Activated CD8-positive, alpha-beta T cell treated with anti-CD3 and anti-CD28 coated beads for 36 hours (primary cell): ENCODE data around the gene ARHGEF16. TPM values are rescaled to one million over a fixed set of nuclear protein-coding genes. Genes with fewer than 3 reads are reported as not detected.

ENCODE experiments used
- ATAC-seq: fragments of 200-7000 bp; cut with Tn5 transposase; one replicate; pipeline ENCODE4 v1.10.0; 2021; ENCODE audit warnings: mild to moderate bottlenecking, moderate library complexity
- CTCF ChIA-PET: fragments of 350-600 bp; sonication (Branson Sonifier 250); formaldehyde crosslinking; loops from one replicate; lab custom pipeline; 2021; ENCODE audit warnings: antibody characterized with exemption; lab: Charles Lee
- POLR2A ChIA-PET: fragments of 350-600 bp; sonication (Branson Sonifier 250); formaldehyde crosslinking; loops from one replicate; lab custom pipeline; 2021; ENCODE audit warnings: antibody characterized with exemption; lab: Charles Lee
- DNase-seq: peaks from one replicate; pipeline ENCODE4 v3.0.0-alpha.2; 2020
- H3K27ac Mint-ChIP-seq: one replicate; pipeline ENCODE4 v1.8.0; 2021; ENCODE audit warnings: mild to moderate bottlenecking, mixed read lengths
- H3K27me3 Mint-ChIP-seq: one replicate; pipeline ENCODE4 v1.8.0; 2021; ENCODE audit warnings: mixed read lengths
- H3K36me3 Mint-ChIP-seq: one replicate; pipeline ENCODE4 v1.8.0; 2021; ENCODE audit warnings: low read depth, mixed read lengths
- H3K4me1 Mint-ChIP-seq: one replicate; pipeline ENCODE4 v1.8.0; 2021; ENCODE audit warnings: low read depth, mixed read lengths
- H3K4me3 Mint-ChIP-seq: one replicate; pipeline ENCODE4 v1.8.0; 2021; ENCODE audit warnings: mild to moderate bottlenecking, moderate library complexity, mixed read lengths
- H3K9me3 Mint-ChIP-seq: one replicate; pipeline ENCODE4 v1.8.0; 2021; ENCODE audit warnings: mixed read lengths
- intact Hi-C: fragments of 100-400 bp; cut with micrococcal nuclease; formaldehyde crosslinking; loops from one replicate; pipeline ENCODE4 v1.10.0; 2022
- total RNA-seq, 2 experiments: library from RNA; stranded (reverse); gene quantifications; one replicate each; pipeline ENCODE4 v1.2.3, GENCODE V29; 2021
- TF ChIP-seq, protein P1 (sequence below): fragments of 200-600 bp; IDR thresholded peaks from one replicate; pipeline ENCODE4 v1.8.0; 2022; ENCODE audit warnings: antibody characterized with exemption, mild to moderate bottlenecking

Gene ARHGEF16
- total RNA-seq, 2 experiments from 2014 or later: not detected

GRCh38 chr1:3417934-3418333 is 36.5 kb upstream of the ARHGEF16 start:
- Mint-ChIP-seq H3K36me3 (no peaks in the 10 kb centered on the region), H3K4me3 (no peak overlapping the region), H3K27me3 (peaks cover 3% of the 10 kb centered on the region), H3K27ac (no peak overlapping the region), H3K9me3 (peaks cover 2% of the 10 kb centered on the region), H3K4me1 (no peaks in the 10 kb centered on the region)
- DNase-seq (no peak), ATAC-seq (no peak)
- intact Hi-C loops: no loop called here
- CTCF ChIA-PET: interaction anchor here (1.3 to 1.4 kb wide), 2 partner anchors 8 to 20 kb away, joined by 3 read pairs; no protein-coding TSS in a partner anchor
- POLR2A ChIA-PET: no interaction called here
- TF ChIP-seq, protein P1, sequence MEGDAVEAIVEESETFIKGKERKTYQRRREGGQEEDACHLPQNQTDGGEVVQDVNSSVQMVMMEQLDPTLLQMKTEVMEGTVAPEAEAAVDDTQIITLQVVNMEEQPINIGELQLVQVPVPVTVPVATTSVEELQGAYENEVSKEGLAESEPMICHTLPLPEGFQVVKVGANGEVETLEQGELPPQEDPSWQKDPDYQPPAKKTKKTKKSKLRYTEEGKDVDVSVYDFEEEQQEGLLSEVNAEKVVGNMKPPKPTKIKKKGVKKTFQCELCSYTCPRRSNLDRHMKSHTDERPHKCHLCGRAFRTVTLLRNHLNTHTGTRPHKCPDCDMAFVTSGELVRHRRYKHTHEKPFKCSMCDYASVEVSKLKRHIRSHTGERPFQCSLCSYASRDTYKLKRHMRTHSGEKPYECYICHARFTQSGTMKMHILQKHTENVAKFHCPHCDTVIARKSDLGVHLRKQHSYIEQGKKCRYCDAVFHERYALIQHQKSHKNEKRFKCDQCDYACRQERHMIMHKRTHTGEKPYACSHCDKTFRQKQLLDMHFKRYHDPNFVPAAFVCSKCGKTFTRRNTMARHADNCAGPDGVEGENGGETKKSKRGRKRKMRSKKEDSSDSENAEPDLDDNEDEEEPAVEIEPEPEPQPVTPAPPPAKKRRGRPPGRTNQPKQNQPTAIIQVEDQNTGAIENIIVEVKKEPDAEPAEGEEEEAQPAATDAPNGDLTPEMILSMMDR: no peak

DNA sequence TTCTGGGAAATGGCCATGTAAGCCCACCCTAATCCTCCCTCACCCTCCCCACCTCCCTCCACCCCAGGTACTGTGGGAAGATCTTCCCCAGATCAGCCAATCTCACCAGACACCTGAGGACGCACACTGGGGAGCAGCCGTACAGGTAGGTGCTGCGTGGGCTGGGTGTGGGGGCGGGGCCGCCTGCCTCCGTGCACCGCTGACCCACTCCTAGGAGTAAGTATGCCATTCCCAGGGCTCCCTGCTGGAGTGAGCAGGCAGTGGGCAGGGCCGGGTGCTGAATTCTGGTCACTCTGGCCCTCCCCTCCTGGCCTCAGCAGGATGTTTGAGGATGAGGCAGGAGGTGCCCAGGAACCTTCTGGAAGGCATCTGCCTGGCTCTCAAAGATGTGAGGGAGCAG is 35.9 kb upstream of the ARHGEF16 start:
- H3K27me3 Mint-ChIP-seq: peaks cover 3% of the 10 kb centered on the region
- DNase-seq (no peak), ATAC-seq (no peak)
- H3K4me3 Mint-ChIP-seq: no peak overlapping the region
- H3K36me3 Mint-ChIP-seq: no peaks in the 10 kb centered on the region
- TF ChIP-seq, protein P1: no peak
- ChIA-PET POLR2A (no interaction called here), CTCF (interaction anchor here (1.4 kb wide), 1 partner anchor 21 kb away, joined by 3 read pairs; no protein-coding TSS in a partner anchor)
- peaks cover 2% of the 10 kb centered on the region for H3K9me3 Mint-ChIP-seq
- no peak overlapping the region for H3K27ac Mint-ChIP-seq
- H3K4me1 Mint-ChIP-seq: no peaks in the 10 kb centered on the region
- intact Hi-C loops: no loop called here

- H3K27ac Mint-ChIP-seq: no peak overlapping the region
- peaks cover 2% of the 10 kb centered on the region for H3K9me3 Mint-ChIP-seq
- ATAC-seq (no peak), DNase-seq (no peak)
- intact Hi-C loops: loop anchor here (10.0 kb wide), 1 partner anchor 405 kb away; no protein-coding TSS in a partner anchor
- H3K4me3 Mint-ChIP-seq: no peak overlapping the region
- POLR2A ChIA-PET: no interaction called here
- CTCF ChIA-PET: interaction anchor here (0.9 kb wide), 1 partner anchor 71 kb away, joined by 3 read pairs; no protein-coding TSS in a partner anchor
- no peaks in the 10 kb centered on the region for H3K36me3 Mint-ChIP-seq
- no peaks in the 10 kb centered on the region for H3K4me1 Mint-ChIP-seq
- TF ChIP-seq, protein P1: no peak
- H3K27me3 Mint-ChIP-seq: peaks cover 3% of the 10 kb centered on the region
Observed at GRCh38 chr1:3419415-3420204, 34.9 kb upstream of the ARHGEF16 start.

DNA sequence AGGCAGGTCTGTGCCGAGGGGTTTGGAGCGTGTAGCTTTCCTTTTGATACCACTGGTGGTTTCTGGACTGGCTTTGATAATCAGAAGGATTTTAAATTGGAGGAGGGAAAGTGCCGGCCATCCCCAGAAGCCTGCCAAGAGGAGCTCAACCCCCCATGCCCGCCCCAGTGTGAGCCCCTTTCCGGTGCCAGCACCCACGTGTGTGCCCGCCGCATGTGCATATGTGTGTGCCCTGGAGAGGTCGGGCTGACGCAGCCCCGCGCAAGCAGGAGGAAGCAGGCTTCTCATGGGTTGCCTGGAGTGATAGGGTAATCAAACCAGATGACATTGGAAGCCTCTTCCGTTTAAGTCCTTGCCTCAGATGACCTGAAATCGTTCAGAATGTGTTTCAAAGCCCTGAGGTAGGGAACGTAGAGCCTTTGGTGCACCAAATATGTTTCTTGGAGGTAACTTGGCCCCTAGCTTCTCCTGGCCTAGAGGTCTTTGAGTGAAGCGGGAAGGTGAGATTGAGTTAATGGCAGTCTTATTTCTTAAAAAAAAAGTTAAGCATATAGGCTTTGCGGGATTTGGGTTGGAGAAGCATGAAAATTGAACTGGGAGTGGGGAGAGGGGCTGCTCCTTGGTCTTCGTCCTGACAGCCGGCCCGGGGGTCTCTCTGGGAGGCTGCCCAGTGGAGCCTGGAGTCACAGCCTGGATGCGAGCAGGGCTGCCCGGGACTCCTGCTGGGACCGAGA is 34.1 kb upstream of the ARHGEF16 start:
- H3K4me3 Mint-ChIP-seq: no peak overlapping the region
- H3K27me3 Mint-ChIP-seq: peaks cover 3% of the 10 kb centered on the region
- H3K4me1 Mint-ChIP-seq: no peaks in the 10 kb centered on the region
- H3K36me3 Mint-ChIP-seq: no peaks in the 10 kb centered on the region
- H3K27ac Mint-ChIP-seq: no peak overlapping the region
- intact Hi-C loops: loop anchor here (10.0 kb wide), 1 partner anchor 406 kb away; no protein-coding TSS in a partner anchor
- no peak for ATAC-seq
- ChIA-PET POLR2A (no interaction called here), CTCF (interaction anchor here (0.9 kb wide), 2 partner anchors 33 to 70 kb away, joined by 3 read pairs; no protein-coding TSS in a partner anchor)
- H3K9me3 Mint-ChIP-seq: peaks cover 2% of the 10 kb centered on the region
- DNase-seq: no peak
- TF ChIP-seq, protein P1: no peak
